ENCODE measurements around the gene DAB1.
A peak's percentile ranks its signal among the peaks of the same experiment; 100 is the strongest.

DNA sequence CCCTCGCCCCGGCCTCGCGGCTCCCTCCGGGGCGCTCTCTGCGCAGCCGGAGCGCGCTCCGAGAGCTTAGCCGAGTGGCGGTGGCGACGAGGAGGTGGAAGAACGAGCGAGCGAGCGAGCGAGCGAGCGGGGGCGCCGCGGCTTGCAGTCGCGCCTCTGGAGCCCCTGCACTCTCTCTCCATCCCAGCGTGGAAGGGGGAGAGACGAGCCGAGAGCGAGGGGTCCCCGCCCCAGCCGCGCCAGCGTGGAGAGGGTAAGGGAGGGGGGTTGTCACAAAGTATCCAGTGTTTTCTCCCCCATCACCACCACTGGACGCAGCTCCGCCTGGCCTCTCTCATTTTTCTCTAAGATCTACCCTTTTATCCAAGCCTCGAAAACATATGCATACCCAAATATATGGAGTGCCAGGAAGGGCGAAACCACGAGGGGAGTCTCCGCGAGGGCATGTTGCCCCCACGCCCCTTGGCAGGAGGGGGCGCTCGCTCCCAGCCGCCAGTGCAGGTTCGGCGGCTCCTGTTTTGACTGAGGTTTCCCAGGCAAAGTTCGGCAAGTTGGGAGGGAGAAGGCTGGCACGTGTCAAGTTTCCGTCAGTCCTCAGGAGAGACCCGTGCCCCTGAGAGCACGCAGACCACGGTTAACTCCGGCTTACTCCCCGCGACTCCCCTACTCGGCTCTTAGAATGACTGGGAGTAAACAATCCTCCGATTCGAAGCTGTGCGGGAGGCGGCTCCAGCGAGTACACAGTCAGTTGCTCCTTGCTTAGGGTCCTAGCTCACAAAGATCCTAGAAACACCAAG is 569 bp upstream of the DAB1 start:
- TF ChIP-seq CTCF (IDR thresholded peaks at IDR 0.05) (peak; percentile 87), EZH2 (IDR thresholded peaks at IDR 0.05) (no peak), EZH2phosphoT487 (IDR thresholded peaks at IDR 0.05) (no peak)

All from neural progenitor cell (in vitro differentiated cells).